K562 (cell line): ENCODE measurements around the gene DHRS3. TPM values are rescaled to one million over a fixed set of nuclear protein-coding genes. Genes with fewer than 3 reads are reported as not detected.

Source experiments
- HDAC1 ChIP-seq, 2 experiments: fragments of 450-650 bp; IDR thresholded peaks; 2 replicates each; pipeline ENCODE4 v1.6.1; 2016 to 2017; ENCODE audit warnings: inconsistent platforms in 1 of 2, mild to moderate bottlenecking in 1 of 2, moderate library complexity in 1 of 2
- KAT7 ChIP-seq: sonication (generic); formaldehyde crosslinking; IDR thresholded peaks from 2 replicates; pipeline ENCODE4 v1.8.0; 2022; ENCODE audit warnings: missing genetic modification reagents, mild to moderate bottlenecking, borderline replicate concordance
- SREBF2 ChIP-seq: sonication (generic); formaldehyde crosslinking; IDR thresholded peaks from 2 replicates; pipeline ENCODE4 v1.4.0; 2020; ENCODE audit warnings: mild to moderate bottlenecking, missing genetic modification reagents
- ZNF384 ChIP-seq: IDR thresholded peaks from 2 replicates; pipeline ENCODE4 v1.6.1; 2012; ENCODE audit warnings: low read depth, low read length, improper control_type of control experiment
- ZNF644 ChIP-seq: fragments of 200-800 bp; sonication (Bioruptor generic); IDR thresholded peaks from 2 replicates; pipeline ENCODE4 v1.6.1; 2016; ENCODE audit warnings: low read depth, missing genetic modification characterization, missing compliant biosample characterization
- polyA plus RNA-seq, 8 experiments: library from polyadenylated mRNA; depleted of rRNA in 4 of 8; stranded (reverse) in 5 of 8; unstranded in 3 of 8; fragments of >200 nt; fragmentation: Nextera tagmentation in 2 of 8; fragmentation: Illumina TruSeq in 1 of 8; extraction: Ambion mirVana in 2 of 8; extraction: Trizol in 1 of 8; gene quantifications; 2 replicates each; pipeline versions ENCODE4 v1.2.1 to v1.2.3, GENCODE V29; 2011 to 2014; ENCODE audit warnings: inconsistent platforms in 1 of 8, missing spikeins in 1 of 8
- total RNA-seq, 7 experiments: library from RNA; depleted of rRNA in 6 of 7; stranded (reverse); fragments of >200 nt in 6 of 7; fragmentation: Illumina TruSeq in 2 of 7; extraction: Trizol in 2 of 7; gene quantifications; 2 replicates each; pipeline versions ENCODE4 v1.2.1 to v1.2.3, GENCODE V29; 2011 to 2021; ENCODE audit warnings: low replicate concordance in 1 of 7
- TF ChIP-seq, protein P1 (sequence below), 2 experiments: fragments of 450-650 bp; IDR thresholded peaks; 2 replicates each; pipeline ENCODE4 v1.6.1; 2016; ENCODE audit warnings: mild to moderate bottlenecking in 2 of 2, borderline replicate concordance in 1 of 2, low read depth in 1 of 2, moderate library complexity in 1 of 2
- TF ChIP-seq, protein P2 (sequence below), 2 experiments: IDR thresholded peaks; 2 replicates each; pipeline ENCODE4 v1.6.1; 2012; ENCODE audit warnings: improper control_type of control experiment in 2 of 2, low read depth in 2 of 2, low read length in 2 of 2, borderline replicate concordance in 1 of 2

The DHRS3 gene
- total and polyA plus RNA-seq, 9 of the 15 experiments (the other 6 are each of a cell fraction or from before 2014, with no cell fraction given), result 21.0 to 116 (median 58.7) TPM

DNA sequence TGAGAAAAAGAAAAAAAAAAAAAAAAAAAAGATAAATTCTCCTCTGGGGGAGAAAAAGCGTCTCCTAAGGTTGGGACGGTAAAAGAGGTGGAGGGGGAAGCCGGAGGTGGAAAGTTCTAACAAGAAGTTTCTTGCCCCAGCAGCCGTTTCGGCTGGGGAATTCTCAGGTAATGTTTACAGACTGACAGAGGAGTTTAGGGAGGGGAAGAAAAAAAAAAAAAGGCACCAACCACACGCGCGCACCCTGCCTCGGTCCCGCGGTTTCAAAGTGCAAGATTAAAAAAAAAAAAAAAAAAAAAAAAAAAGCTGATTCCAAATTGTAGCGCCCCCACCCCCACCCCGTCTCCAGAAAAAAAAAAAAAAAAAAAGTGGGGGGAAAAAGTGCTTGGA, 504 bp downstream of the DHRS3 start (continued):
- TF ChIP-seq, protein P1, sequence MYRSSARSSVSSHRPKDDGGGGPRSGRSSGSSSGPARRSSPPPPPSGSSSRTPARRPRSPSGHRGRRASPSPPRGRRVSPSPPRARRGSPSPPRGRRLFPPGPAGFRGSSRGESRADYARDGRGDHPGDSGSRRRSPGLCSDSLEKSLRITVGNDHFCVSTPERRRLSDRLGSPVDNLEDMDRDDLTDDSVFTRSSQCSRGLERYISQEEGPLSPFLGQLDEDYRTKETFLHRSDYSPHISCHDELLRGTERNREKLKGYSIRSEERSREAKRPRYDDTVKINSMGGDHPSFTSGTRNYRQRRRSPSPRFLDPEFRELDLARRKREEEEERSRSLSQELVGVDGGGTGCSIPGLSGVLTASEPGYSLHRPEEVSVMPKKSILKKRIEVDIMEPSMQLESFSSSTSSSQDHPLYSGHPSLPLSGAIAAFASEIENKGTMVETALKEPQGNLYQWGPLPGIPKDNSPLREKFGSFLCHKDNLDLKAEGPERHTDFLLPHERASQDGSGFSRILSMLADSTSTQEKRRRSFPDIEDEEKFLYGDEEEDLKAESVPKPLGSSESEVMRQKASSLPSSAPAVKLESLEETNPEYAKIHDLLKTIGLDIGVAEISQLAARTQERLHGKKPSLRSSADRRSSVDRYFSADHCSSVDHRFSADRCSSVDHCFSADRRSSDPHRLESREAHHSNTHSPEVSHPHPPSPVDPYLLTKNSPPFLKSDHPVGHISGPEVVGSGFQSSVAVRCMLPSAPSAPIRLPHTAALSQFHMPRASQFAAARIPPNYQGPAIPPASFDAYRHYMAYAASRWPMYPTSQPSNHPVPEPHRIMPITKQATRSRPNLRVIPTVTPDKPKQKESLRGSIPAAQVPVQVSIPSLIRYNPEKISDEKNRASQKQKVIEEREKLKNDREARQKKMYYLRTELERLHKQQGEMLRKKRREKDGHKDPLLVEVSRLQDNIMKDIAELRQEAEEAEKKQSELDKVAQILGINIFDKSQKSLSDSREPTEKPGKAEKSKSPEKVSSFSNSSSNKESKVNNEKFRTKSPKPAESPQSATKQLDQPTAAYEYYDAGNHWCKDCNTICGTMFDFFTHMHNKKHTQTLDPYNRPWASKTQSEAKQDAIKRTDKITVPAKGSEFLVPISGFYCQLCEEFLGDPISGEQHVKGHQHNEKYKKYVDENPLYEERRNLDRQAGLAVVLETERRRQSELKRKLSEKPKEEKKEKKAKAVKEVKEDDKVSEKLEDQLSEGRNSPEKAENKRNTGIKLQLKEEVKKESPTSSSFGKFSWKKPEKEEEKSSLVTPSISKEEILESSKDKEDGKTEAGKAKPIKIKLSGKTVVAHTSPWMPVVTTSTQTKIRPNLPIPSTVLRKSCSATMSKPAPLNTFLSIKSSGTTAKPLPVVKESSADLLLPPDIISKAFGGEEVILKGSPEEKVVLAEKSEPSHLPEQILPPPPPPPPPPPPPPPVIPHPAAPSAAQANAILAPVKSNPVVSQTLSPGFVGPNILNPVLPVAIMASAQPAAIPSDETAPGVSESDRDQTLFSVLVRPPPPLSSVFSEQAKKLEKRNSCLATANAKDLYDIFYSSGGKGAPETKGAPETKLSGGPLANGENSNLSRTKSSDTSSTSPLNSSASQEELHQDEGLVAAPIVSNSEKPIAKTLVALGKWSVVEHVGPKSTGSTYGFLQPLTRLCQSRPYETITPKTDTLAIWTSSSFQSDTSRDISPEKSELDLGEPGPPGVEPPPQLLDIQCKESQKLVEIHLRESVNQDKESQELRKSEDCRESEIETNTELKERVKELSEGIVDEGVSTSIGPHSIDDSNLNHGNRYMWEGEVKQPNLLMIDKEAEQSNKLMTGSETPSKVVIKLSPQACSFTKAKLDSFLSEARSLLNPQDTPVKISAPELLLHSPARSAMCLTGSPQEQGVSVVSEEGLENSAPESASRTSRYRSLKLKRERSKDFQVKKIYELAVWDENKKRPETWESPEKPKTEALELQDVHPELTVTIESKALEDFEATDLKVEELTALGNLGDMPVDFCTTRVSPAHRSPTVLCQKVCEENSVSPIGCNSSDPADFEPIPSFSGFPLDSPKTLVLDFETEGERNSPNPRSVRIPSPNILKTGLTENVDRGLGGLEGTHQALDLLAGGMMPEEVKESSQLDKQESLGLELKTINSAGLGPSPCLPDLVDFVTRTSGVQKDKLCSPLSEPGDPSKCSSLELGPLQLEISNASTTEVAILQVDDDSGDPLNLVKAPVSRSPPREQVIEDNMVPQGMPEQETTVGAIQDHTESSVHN (IDR thresholded peaks at IDR 0.05; ENCODE audit: borderline replicate concordance in 1 of 2, low read depth in 1 of 2), result 0 out of 4 replicates have a peak, but pooled peaks of 1 of the 2 experiments have one; percentile 49
- TF ChIP-seq ZNF384, result peak; percentile 92
- TF ChIP-seq HDAC1 (IDR thresholded peaks at IDR 0.05), result no peak
- 0 out of 2 replicates have a peak, but pooled peaks have one; percentile 7 for TF ChIP-seq KAT7 (CRISPR knock-in tag)
- no peak for TF ChIP-seq ZNF644 (tag)
- TF ChIP-seq, protein P2, sequence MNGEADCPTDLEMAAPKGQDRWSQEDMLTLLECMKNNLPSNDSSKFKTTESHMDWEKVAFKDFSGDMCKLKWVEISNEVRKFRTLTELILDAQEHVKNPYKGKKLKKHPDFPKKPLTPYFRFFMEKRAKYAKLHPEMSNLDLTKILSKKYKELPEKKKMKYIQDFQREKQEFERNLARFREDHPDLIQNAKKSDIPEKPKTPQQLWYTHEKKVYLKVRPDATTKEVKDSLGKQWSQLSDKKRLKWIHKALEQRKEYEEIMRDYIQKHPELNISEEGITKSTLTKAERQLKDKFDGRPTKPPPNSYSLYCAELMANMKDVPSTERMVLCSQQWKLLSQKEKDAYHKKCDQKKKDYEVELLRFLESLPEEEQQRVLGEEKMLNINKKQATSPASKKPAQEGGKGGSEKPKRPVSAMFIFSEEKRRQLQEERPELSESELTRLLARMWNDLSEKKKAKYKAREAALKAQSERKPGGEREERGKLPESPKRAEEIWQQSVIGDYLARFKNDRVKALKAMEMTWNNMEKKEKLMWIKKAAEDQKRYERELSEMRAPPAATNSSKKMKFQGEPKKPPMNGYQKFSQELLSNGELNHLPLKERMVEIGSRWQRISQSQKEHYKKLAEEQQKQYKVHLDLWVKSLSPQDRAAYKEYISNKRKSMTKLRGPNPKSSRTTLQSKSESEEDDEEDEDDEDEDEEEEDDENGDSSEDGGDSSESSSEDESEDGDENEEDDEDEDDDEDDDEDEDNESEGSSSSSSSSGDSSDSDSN (IDR thresholded peaks at IDR 0.05; ENCODE audit: borderline replicate concordance in 1 of 2, low read depth in 2 of 2, low read length in 2 of 2), result 0 out of 4 replicates have a peak, but pooled peaks of 1 of the 2 experiments have one; percentile 10
- TF ChIP-seq SREBF2 (CRISPR knock-in tag), result no peak
